Small intestine (tissue), 7 donors: ENCODE results near the gene PLEKHG4. TPM values are rescaled to one million over a fixed set of nuclear protein-coding genes. Genes with fewer than 3 reads are reported as not detected.

Experiments
- DNase-seq, 2 donors: peaks; one replicate each; pipeline versions ENCODE4 v3.0.0 to v3.0.0-alpha.2; 2013
- FAIRE-seq: peaks from 2 replicates; lab custom pipeline; 2012; peaks lifted over from hg19 to GRCh38; lab: Jason Lieb, UNC
- H3K27ac ChIP-seq, 3 donors: one replicate each; pipeline ENCODE4 v1.5.1; 2013; ENCODE audit warnings: low read length in 2 of 3, mild to moderate bottlenecking in 2 of 3, control low read depth in 1 of 3, inconsistent platforms in 1 of 3, low read depth in 1 of 3, moderate library complexity in 1 of 3
- H3K27me3 ChIP-seq, 3 donors: one replicate each; pipeline ENCODE4 v1.6.1; 2013; ENCODE audit warnings: low read length in 3 of 3, inconsistent platforms in 1 of 3; ENCODE audit not compliant: control insufficient read depth in 3 of 3, insufficient read depth in 3 of 3
- H3K36me3 ChIP-seq, 3 donors: one replicate each; pipeline ENCODE4 v1.6.1; 2013; ENCODE audit warnings: low read length in 3 of 3, inconsistent platforms in 1 of 3, low read depth in 1 of 3, mild to moderate bottlenecking in 1 of 3, moderate library complexity in 1 of 3; ENCODE audit not compliant: control insufficient read depth in 3 of 3, insufficient read depth in 2 of 3
- H3K4me1 ChIP-seq, 3 donors: one replicate each; pipeline ENCODE4 v1.6.1; 2013; ENCODE audit warnings: low read length in 2 of 3, inconsistent platforms in 1 of 3, low read depth in 1 of 3, mild to moderate bottlenecking in 1 of 3, moderate library complexity in 1 of 3; ENCODE audit not compliant: control insufficient read depth in 3 of 3, insufficient read depth in 2 of 3
- H3K4me3 ChIP-seq, 3 donors: one replicate each; pipeline ENCODE4 v1.5.1; 2013; ENCODE audit warnings: low read length in 3 of 3, control low read depth in 1 of 3, inconsistent platforms in 1 of 3, low read depth in 1 of 3, mild to moderate bottlenecking in 1 of 3, moderate library complexity in 1 of 3
- H3K9me3 ChIP-seq, 2 donors: one replicate each; pipeline ENCODE4 v1.6.1; 2013; ENCODE audit warnings: low read depth in 1 of 2, low read length in 1 of 2; ENCODE audit not compliant: control insufficient read depth in 2 of 2, insufficient read depth in 1 of 2
- WGBS, 3 donors: extraction: QIAGEN DNeasy Blood & Tissue Kit; methylation state at CpG; one replicate each; pipeline ENCODE4 v1.1.7; 2013; 5-methylcytosine and 5-hydroxymethylcytosine counted together
- polyA plus RNA-seq, 4 donors: library from polyadenylated mRNA; stranded (reverse) in 3 of 4; unstranded in 1 of 4; fragments of 200-250 nt in 3 of 4; fragments of 120-200 nt in 1 of 4; gene quantifications; one replicate each; pipeline versions ENCODE4 v1.2.1 to v1.2.3, GENCODE V29; 2013
- donor health status: healthy with polysubstance abuse.
- donor health status: control.
- donor health status: control.
- donor health status: Bipolar disorder and iron deficiency.
- donor health status: healthy.

The PLEKHG4 gene
- polyA plus RNA-seq, 4 donors, result 1.6 to 7.9 (median 4.9) TPM

GRCh38 chr16:67236563-67237395 is 42.6 kb upstream of the PLEKHG4 start:
- no peak overlapping the region for H3K27ac ChIP-seq
- no peaks in the 10 kb centered on the region for H3K9me3 ChIP-seq
- DNase-seq (peak; percentile 24 to 28), FAIRE-seq (no peak)
- 84 to 93% (median 92%) methylated on average over 42 to 50 of the region's 50 CpGs for WGBS, 3 donors
- peaks cover 8 to 74% (median 12%) of the 10 kb centered on the region in 3 donors for H3K36me3 ChIP-seq
- no peak overlapping the region for H3K4me3 ChIP-seq
- H3K27me3 ChIP-seq, result no peaks in the 10 kb centered on the region
- peaks cover 0 to 13% (median 0%) of the 10 kb centered on the region in 3 donors for H3K4me1 ChIP-seq

- H3K4me3 ChIP-seq, result no peak overlapping the region
- no peak overlapping the region for H3K27ac ChIP-seq
- peaks cover 8 to 72% (median 12%) of the 10 kb centered on the region in 3 donors for H3K36me3 ChIP-seq
- no peaks in the 10 kb centered on the region for H3K27me3 ChIP-seq
- no peaks in the 10 kb centered on the region for H3K9me3 ChIP-seq
- WGBS, 3 donors, result 82 to 85% (median 83%) methylated on average over 16 of the region's 16 CpGs
- FAIRE-seq, result no peak
- no peak for DNase-seq
- H3K4me1 ChIP-seq, result peaks cover 0 to 19% (median 2%) of the 10 kb centered on the region in 3 donors
These were observed 41.7 kb upstream of the PLEKHG4 start for GRCh38 chr16:67237396-67238277.

GRCh38 chr16:67238278-67238575 is 41.1 kb upstream of the PLEKHG4 start:
- DNase-seq, result no peak
- H3K27ac ChIP-seq, result no peak overlapping the region
- H3K36me3 ChIP-seq, result peaks cover 8 to 71% (median 12%) of the 10 kb centered on the region in 3 donors
- WGBS, 3 donors, result 98 to 100% (median 98%) methylated on average over 3 of the region's 3 CpGs
- peaks cover 0 to 19% (median 2%) of the 10 kb centered on the region in 3 donors for H3K4me1 ChIP-seq
- no peaks in the 10 kb centered on the region for H3K9me3 ChIP-seq
- no peaks in the 10 kb centered on the region for H3K27me3 ChIP-seq
- no peak overlapping the region for H3K4me3 ChIP-seq
- no peak for FAIRE-seq

GRCh38 chr16:67238806-67239470 is 40.4 kb upstream of the PLEKHG4 start:
- Histone ChIP-seq H3K27me3 (no peaks in the 10 kb centered on the region), H3K4me3 (no peak overlapping the region), H3K36me3 (peaks cover 8 to 72% (median 12%) of the 10 kb centered on the region in 3 donors), H3K27ac (no peak overlapping the region), H3K4me1 (peaks cover 2 to 19% (median 2%) of the 10 kb centered on the region in 3 donors), H3K9me3 (no peaks in the 10 kb centered on the region)
- FAIRE-seq (no peak), DNase-seq (no peak)
- WGBS, 3 donors, result 93 to 94% (median 93%) methylated on average over 9 of the region's 9 CpGs

- H3K27me3 ChIP-seq, result no peaks in the 10 kb centered on the region
- peak overlapping the region in 2 of 3 donors; percentile 11 to 53 for H3K27ac ChIP-seq
- H3K4me1 ChIP-seq, result peaks cover 2 to 19% (median 5%) of the 10 kb centered on the region in 3 donors
- 68 to 75% (median 68%) methylated on average over 4 of the region's 4 CpGs for WGBS, 3 donors
- H3K4me3 ChIP-seq, result no peak overlapping the region
- H3K9me3 ChIP-seq, result no peaks in the 10 kb centered on the region
- DNase-seq (no peak), FAIRE-seq (no peak)
- peaks cover 8 to 57% (median 12%) of the 10 kb centered on the region in 3 donors for H3K36me3 ChIP-seq
These were observed 38.8 kb upstream of the PLEKHG4 start for GRCh38 chr16:67240506-67240905.

- no peak for FAIRE-seq
- Histone ChIP-seq H3K27me3 (no peaks in the 10 kb centered on the region), H3K4me1 (peaks cover 2 to 24% (median 5%) of the 10 kb centered on the region in 3 donors), H3K27ac (peak overlapping the region; percentile 5 to 72 (median 40)), H3K4me3 (no peak overlapping the region), H3K9me3 (no peaks in the 10 kb centered on the region), H3K36me3 (peaks cover 6 to 49% (median 12%) of the 10 kb centered on the region in 3 donors)
- 16 to 49% (median 26%) methylated on average over 9 to 10 of the region's 10 CpGs for WGBS, 3 donors
- peak; percentile 60 to 67 for DNase-seq
These were observed 38.1 kb upstream of the PLEKHG4 start for GRCh38 chr16:67241008-67241900.

- Histone ChIP-seq H3K4me3 (no peak overlapping the region), H3K27ac (peak overlapping the region in 2 of 3 donors; percentile 39 to 72), H3K9me3 (no peaks in the 10 kb centered on the region), H3K36me3 (peaks cover 1 to 40% (median 10%) of the 10 kb centered on the region in 3 donors), H3K4me1 (peaks cover 2 to 24% (median 5%) of the 10 kb centered on the region in 3 donors), H3K27me3 (no peaks in the 10 kb centered on the region)
- 86 to 89% (median 89%) methylated on average over 4 of the region's 4 CpGs for WGBS, 3 donors
- FAIRE-seq (no peak), DNase-seq (no peak)
These were observed 37.1 kb upstream of the PLEKHG4 start for GRCh38 chr16:67242138-67242730.
